ENCODE data around the gene EXOSC5.
"Not testable (repeated sequence)": the region's sequence is repeated elsewhere in the genome, so short reads cannot be mapped to it uniquely, and the experiment has no call there.

The EXOSC5 gene

DNA sequence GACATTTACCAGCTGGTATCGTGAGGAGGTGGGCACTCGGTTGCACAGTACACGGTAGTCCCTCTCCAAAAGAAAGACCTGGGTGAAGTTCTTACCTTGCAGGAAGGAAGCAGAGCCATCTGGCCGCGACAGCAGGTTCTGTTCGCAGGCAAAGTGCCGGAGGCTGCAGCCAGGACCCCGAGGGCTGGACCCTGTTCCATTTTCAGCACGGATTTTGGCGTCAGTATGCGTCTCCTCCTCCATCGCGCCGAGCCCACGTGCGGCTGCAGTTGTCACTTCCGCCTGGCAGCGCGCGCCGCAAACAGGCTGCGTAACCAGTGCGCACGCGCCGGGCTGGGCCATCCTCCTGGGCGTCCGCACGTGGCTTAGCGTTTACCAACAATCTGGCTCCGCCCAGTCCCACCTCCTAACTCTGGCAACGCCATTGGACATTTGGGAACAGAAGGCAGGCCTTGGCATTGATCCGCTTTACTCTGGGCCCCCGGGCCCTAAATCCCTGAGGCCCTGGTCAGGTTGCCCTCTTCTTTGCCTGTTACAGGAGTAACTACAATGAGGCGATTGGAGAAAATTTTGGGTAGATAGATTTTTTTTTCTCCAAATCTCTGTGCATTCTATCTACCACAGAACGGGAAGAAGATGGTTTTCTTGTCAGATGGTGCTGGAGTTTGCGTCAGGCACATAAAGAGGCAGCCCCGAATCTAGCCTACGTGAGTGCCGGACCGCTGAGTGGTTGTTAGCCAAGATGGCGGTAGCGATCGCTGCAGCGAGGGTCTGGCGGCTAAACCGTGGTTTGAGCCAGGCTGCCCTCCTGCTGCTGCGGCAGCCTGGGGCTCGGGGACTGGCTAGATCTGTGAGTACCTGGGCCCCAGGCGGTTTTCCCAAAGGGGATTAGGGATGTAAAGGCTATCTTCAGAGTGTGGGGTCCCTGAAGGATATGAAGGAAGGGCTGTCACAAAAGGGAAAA, at the start of gene EXOSC5, which contains the start of gene BCKDHA:
EXOSC5 (minus strand) TSS at position 274 of the 964 bp plus-strand sequence; CDS start at position 243, 31 bp downstream.
BCKDHA (plus strand) TSS at position 733 of the 964 bp plus-strand sequence; CDS start at position 743, 10 bp downstream.
- DNase-seq (ENCODE audit: low spot score): peak; percentile 99

DNA sequence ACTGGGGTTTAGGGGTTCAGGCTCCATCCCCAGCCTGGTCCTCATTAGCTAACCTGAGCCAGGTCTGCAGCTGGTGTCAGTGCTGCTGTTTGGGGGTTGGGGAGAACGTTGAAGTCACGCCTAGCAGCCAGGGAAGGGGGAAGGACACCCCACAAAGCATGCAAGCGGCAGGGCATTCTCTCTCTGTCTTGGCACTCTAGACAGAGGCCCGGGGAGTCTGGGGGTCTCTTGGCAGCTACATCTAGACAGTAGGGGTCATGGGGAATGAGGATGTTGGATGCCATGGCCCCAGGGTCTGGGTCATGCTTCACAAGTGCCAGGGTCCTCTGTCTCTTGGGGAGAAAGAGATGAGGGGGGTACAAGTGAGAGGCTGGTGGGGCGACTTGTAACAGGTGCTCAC, 48.4 kb upstream of the EXOSC5 start:
- no peak for DNase-seq (ENCODE audit: low spot score)

DNA sequence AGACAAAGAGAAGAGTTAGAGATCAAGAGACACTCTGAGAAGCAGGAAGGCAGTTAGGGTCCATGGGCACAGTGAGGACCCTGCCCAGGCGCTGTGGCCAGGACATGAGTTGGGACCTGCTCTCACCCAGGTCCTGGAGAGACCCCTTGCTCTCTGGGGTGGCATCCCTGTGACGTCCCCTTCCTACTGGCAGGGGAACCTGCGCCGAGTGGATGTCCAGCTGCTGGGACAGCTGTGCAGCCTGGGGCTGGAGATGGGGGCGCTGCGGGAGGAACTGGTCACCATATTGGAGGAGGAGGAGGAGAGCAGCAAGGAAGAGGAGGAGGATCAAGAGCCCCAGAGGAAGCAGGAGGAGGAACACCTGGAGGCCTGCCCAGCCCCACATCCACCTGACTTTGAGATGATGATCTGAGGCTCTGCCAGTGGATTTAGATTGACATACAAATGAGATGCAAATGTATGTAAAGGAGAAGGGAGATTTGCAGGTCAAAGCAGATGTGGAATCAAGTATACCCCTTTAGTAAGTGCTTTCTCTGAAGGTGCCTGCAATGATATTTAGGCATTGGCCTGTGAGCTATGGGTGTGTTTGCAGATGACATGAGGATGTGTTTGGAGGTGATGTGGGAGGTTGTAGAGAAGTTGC, 46.8 kb upstream of the EXOSC5 start:
- no peak for DNase-seq (ENCODE audit: low spot score)

DNA sequence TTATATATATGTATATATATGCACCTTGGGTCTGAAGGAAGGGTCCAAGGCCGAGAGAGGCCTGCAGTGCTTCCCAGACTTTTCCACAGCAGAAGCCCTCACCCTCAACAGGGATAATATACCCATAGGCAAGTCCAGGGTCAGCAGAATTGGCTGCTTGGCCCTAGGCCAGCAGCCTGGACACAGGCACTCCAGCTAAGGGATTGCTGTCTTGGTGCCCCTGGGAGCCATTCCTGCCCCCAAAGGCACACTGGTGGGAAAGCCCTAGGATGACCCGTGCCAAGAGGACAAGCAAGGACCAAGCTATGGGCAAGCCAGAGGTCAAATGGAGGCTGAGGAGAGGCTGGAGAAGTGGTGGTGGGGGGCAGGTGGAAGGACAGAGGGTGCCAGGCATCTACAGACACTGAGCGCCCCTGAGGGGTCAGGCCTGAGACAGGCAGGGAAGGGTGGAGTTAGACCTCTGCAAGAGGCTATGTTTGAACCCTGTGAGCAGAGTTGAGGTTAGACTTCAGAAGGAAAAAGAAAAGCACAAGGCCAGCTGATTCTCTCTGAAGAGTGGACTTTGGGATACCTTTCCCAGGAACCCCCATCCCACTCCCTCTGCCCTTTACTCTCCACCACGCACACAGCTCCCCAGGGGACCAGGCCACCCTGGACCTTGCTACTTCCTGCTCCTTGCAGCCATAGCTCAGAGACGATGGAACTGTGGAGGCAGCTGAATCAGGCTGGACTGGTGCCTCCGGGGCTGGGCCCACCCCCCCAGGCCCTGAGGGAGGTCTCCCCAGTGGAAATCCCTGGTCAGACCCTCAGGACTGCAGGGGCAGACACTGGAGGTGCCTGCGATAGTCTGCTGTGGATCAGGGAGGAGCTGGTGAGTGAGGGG, 45.6 kb upstream of the EXOSC5 start, which contains the start of gene ERICH4:
ERICH4 (plus strand) TSS at position 684 of the 883 bp plus-strand sequence; CDS start at position 698, 14 bp downstream.
- no peak for DNase-seq (ENCODE audit: low spot score)

- DNase-seq (ENCODE audit: low spot score): no peak
Measured at GRCh38 chr19:41441321-41441945, 44.3 kb upstream of the EXOSC5 start.

- peak; percentile 94 for DNase-seq (ENCODE audit: low spot score)
Measured at GRCh38 chr19:41439441-41440222, 42.5 kb upstream of the EXOSC5 start, which contains the start of gene DMAC2. TSS of gene DMAC2 (minus strand) at chr19:41439912. CDS start at chr19:41439899, 13 bp downstream.

DNA sequence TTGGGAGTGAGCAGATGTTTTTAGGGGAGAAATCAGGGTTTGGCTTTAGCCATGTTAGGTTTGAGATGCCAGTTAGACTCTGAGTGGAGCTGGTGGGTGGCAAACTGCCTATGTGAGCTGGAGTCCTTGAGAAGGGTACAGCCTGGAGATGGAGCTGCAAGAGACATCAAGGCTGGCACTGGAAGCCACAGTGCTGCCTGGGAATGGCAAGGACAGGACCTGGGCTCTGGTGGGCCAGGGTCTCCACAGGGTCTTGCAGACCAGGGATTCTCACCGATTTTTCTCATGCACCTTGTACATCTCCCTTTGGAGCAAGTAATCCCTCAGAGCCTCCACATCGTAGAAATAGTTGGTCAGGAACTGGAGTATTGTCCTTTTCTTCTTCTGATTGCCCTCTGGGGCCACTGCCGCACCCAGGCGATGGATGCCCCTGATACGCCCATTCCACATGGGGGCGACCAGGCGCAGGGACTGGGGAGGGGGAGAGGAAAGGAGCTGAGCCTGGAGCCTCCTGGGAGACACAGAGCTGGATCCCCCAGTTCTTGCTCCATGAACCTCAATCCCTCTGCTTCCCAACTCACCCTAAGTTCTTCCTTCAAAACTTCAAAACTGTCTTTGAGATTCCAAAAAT, 40.9 kb upstream of the EXOSC5 start:
- no peak for DNase-seq (ENCODE audit: low spot score)

DNA sequence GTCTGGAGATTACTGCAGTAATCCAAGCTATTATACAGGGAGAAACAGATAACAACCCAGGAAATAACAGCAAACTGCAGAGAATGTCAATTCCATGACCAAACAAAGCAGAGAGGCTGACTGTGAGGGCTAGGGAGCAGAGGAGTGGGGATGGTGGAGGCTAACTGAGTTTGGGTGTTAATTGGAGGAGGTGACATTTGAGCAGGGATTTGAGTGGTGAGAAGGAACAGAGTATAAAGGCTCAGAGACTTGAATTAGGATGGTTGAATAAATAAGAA, 39.5 kb upstream of the EXOSC5 start:
- no peak for DNase-seq (ENCODE audit: low spot score)

GRCh38 chr19:41435936-41436673, 38.9 kb upstream of the EXOSC5 start:
- DNase-seq (ENCODE audit: low spot score): no peak

DNA sequence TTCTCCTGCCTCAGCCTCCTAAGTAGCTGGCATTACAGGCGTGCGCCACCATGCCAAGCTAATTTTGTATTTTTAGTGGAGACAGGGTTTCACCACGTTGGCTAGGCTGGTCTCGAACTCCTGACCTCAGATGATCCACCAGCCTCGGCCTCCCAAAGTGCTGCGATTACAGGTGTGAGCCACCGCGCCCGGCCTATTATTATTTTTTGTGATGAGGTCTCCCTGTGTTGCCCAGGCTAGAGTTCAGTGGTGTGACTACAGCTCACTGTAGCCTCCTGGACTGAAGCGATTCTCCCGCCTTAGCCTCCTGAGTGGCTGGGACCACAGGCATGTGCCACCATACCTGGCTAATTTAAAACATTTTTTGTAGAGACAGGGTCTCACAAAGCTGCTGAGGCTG, 38.2 kb upstream of the EXOSC5 start:
- DNase-seq (ENCODE audit: low spot score): not testable (repeated sequence)

DNA sequence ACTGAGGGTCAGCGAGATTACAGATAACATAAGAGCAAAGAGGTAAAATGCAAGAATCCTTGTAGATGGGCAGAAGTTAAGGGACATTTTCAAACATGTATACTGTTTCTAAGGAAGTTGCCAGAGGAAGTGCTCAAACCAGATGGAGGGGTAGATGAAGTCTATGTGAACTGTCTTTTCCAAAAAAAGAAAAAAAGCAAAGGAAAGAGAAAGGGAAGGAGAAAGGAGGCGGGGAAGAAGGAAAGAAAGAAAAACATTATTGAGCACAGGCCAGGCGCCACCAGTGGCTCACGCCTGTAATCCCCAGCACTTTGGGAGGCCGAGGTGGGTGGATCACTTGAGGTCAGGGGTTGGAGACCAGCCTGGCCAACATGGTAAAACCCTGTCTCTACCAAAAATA, 37.3 kb upstream of the EXOSC5 start:
- no peak for DNase-seq (ENCODE audit: low spot score)

DNA sequence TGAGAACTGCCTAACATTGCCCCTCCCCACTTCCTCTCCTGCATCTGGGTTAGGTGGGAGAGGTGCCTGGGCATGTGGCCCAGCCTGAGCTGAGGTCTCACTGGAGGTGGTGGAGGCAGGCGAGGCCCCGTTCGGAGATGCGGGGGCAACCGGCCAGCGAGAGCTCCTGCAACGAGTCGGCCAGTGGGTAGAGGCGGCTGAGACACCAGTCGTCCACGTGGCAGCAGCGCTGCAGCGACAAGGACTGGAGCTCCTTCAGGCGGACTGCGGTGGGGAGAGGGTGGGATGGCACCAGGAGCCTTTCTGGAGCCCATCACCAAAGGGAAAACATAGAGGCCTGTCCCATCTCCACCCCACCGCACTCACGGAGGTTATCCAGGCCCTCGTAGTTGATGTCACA, 36.0 kb upstream of the EXOSC5 start:
- DNase-seq (ENCODE audit: low spot score): no peak

GRCh38 chr19:41431426-41432386, 34.5 kb upstream of the EXOSC5 start:
- DNase-seq (ENCODE audit: low spot score): no peak

DNA sequence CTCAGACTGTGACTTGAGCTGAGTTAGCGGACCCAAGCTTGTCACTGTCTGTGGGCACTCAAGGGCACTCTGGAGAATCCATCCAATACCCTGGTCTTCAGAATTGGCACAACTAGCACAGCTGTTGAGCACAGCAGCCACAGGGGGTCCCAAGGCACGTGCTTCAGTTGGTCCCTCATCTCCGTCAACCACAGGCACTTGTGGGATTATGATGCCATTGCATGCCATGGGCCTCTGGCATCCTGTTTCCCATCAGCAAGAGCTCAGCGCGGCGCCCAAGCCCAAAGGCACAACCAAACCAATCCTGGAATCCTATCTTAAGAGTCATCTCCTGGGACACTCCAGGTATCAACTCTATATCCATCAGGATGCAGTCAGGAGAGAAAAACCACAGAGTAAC, 33.8 kb upstream of the EXOSC5 start:
- no peak for DNase-seq (ENCODE audit: low spot score)

DNA sequence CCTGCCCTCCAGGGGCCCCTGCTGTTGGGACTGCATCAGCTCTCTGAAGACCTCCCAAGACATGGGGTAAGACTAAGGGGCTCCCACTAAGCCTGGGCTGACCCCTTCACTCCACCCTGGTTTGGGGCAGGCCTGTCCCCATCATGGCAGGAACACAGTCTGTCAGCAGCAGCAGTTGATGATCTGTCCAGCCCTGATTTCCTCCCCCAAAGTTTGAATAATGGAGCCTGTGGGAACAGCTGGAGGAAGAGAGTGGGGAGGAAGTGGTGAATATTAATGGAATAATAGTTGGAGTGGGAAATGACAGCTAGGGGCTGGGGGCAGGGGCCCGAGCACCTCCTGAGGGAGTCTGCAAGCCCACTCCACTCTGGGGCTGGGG, 31.3 kb upstream of the EXOSC5 start:
- no peak for DNase-seq (ENCODE audit: low spot score)

DNA sequence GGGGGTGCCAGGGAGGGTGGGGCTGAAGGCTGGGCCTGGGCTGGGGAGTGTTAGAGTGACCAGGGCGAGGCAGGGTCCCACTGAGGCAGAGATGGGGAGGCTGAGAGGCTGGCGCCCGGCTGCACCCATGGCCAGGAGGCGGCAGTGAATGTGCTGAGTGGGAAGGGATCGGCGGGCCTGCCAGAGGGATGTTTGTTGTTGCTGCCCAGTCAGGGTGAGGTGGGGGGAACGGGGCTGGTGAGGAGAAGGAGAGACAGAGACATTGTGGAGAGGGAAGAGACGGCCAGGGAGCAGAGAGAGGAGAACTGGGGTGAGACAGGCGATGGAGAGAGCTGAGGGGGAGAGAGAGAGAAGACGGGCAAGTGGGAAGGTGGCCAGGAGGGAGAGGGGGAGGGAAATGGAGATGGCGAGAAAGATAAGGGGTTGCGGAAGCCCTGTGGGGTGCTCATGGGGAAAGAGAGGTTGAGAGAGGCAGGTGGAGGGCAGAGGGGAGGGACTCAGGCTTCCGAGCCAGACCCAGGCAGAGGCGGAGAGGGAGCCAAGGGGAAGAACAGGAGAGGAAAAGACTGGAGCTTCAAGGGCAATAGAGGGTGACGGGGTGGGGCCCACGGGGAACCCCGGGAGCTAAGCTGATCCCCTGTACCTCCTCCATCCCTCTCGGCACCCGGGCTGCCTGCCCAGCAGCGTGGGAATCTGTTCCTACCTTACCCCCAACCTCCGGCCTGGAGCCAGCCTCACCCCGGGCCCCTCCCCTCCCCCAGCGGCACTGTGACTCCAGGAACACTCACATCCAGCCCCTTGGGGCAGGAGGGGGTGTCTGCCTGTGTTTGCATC, 30.7 kb upstream of the EXOSC5 start:
- no peak for DNase-seq (ENCODE audit: low spot score)

DNA sequence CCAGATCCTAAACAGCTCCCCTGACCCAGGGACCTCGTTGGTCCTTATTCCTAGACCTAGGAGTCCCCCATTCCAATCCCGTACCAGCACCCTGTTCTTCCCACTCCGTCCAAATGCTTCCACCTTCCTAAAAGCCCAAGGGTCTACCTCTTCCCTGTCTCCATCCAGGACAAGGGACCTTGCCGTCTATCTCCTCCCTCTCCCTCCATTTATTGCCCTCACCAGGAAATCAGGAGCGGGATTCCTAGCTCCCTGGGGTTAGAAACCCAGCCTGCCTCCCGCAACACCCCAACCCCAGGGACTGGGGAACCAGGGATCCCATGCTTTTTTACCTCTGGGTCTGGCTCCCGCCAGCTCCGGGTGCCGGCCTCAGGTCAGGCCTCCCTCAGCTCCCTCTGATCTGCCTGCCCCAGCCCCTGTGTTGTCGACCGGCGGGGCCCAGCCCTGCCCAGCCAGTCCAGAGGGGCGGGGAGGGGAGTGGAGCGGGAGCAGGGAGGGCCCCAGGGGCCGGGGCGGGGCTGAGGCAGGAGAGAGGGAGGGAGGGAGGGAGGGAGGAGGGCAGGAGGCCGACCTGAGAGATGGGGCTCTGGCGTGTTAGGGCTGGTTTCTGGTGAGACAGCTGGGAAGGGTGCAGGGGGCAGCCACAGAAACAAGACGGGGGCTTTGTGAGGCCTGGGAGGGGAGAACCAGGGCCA, 29.9 kb upstream of the EXOSC5 start, which contains the start of gene B3GNT8:
B3GNT8 (minus strand) TSS at position 423 of the 695 bp plus-strand sequence. CDS start 596 bp downstream, outside the sequence.
- DNase-seq (ENCODE audit: low spot score): no peak

Data from germinal center (tissue), 1 donor.